Left ventricle myocardium inferior (tissue), 1 donor: ENCODE data around the gene ZBTB8A. TPM values are rescaled to one million over a fixed set of nuclear protein-coding genes. Genes with fewer than 3 reads are reported as not detected.

ENCODE experiments used
- DNase-seq: peaks from one replicate; pipeline ENCODE4 v3.0.0-alpha.2; 2020
- H3K27ac ChIP-seq: fragments of 200-600 bp; replicated peaks from 2 replicates; pipeline ENCODE4 v1.8.0; 2021
- H3K27me3 ChIP-seq: fragments of 200-600 bp; 2 replicates; pipeline ENCODE4 v1.8.0; 2021; ENCODE audit warnings: low read depth
- H3K36me3 ChIP-seq: fragments of 200-600 bp; 2 replicates; pipeline ENCODE4 v1.8.0; 2021
- H3K4me1 ChIP-seq: fragments of 200-600 bp; 2 replicates; pipeline ENCODE4 v1.8.0; 2021
- H3K4me3 ChIP-seq: fragments of 200-600 bp; 2 replicates; pipeline ENCODE4 v1.8.0; 2021; ENCODE audit warnings: mild to moderate bottlenecking, moderate library complexity
- H3K9me3 ChIP-seq: fragments of 200-600 bp; replicated peaks from 2 replicates; pipeline ENCODE4 v1.8.0; 2021
- CTCF ChIP-seq: fragments of 200-600 bp; IDR thresholded peaks from 2 replicates; pipeline ENCODE4 v1.8.0; 2021; ENCODE audit warnings: antibody characterized with exemption, mild to moderate bottlenecking, borderline replicate concordance
- intact Hi-C: fragments of 100-400 bp; cut with micrococcal nuclease; formaldehyde crosslinking; loops from one replicate; pipeline ENCODE4 v1.11.0; 2022
- long read RNA-seq: library from polyadenylated mRNA; unstranded; transcript quantifications from one replicate; pipeline ENCODE4 v2.0.0, GENCODE V29; 2021
- total RNA-seq: library from RNA; stranded (reverse); fragmentation: NEBNext Ultra II Directional; extraction: Animal tissue kit (Norgen Biotek cat#: 25700); gene quantifications from one replicate; pipeline ENCODE4 v1.2.1, GENCODE V29; 2021
- donor health status: DM: no; HTN: yes; CAD: no; lungs with severe emphysema.

ZBTB8A gene
- total RNA-seq = 3.4 TPM
- long read RNA-seq, full-length matches to known transcripts = 1 of 1 reads
- long read RNA-seq, partial matches to known transcripts = 0 of 1 reads
- long read RNA-seq, other reads (novel, unspliced or antisense) = 0 of 1 reads

- H3K4me1 ChIP-seq = peaks cover 21% of the 10 kb centered on the region
- intact Hi-C loops = no loop called here
- no peaks in the 10 kb centered on the region for H3K36me3 ChIP-seq
- DNase-seq = peak; percentile 18
- peak within 1 kb of the TSS; percentile 85 for H3K27ac ChIP-seq
- no peaks in the 10 kb centered on the region for H3K9me3 ChIP-seq
- peak within 1 kb of the TSS; percentile 76 for H3K4me3 ChIP-seq
- TF ChIP-seq CTCF = no peak
- no peaks in the 10 kb centered on the region for H3K27me3 ChIP-seq
Observed at GRCh38 chr1:32538887-32539583, at the start of gene ZBTB8A. Gene ZBTB8A (plus strand): TSS chr1:32539427. CDS start chr1:32592932, 53,505 bp downstream.

- H3K27ac ChIP-seq = no peak overlapping the region
- no peak for DNase-seq
- no peaks in the 10 kb centered on the region for H3K36me3 ChIP-seq
- no peak overlapping the region for H3K4me3 ChIP-seq
- TF ChIP-seq CTCF = no peak
- intact Hi-C loops = no loop called here
- H3K4me1 ChIP-seq = peaks cover 9% of the 10 kb centered on the region
- no peaks in the 10 kb centered on the region for H3K27me3 ChIP-seq
- H3K9me3 ChIP-seq = no peaks in the 10 kb centered on the region
Observed at GRCh38 chr1:32489774-32490454, 49.3 kb upstream of the ZBTB8A start.

GRCh38 chr1:32491386-32491785 is 47.8 kb upstream of the ZBTB8A start:
- Histone ChIP-seq H3K27me3 (no peaks in the 10 kb centered on the region), H3K9me3 (no peaks in the 10 kb centered on the region)
- intact Hi-C loops = no loop called here

GRCh38 chr1:32494196-32494595 is 45.0 kb upstream of the ZBTB8A start:
- Histone ChIP-seq H3K9me3 (no peaks in the 10 kb centered on the region), H3K27me3 (no peaks in the 10 kb centered on the region), H3K36me3 (no peaks in the 10 kb centered on the region), H3K4me3 (no peak overlapping the region), H3K27ac (no peak overlapping the region), H3K4me1 (peaks cover 27% of the 10 kb centered on the region)
- DNase-seq = no peak
- TF ChIP-seq CTCF = no peak
- intact Hi-C loops = no loop called here

More at GRCh38 chr1:32491386-32491785, 47.8 kb upstream of the ZBTB8A start:
- Histone ChIP-seq H3K27ac (no peak overlapping the region), H3K36me3 (no peaks in the 10 kb centered on the region), H3K4me3 (no peak overlapping the region), H3K4me1 (peaks cover 23% of the 10 kb centered on the region)
- no peak for TF ChIP-seq CTCF
- no peak for DNase-seq

- intact Hi-C loops = no loop called here
- Histone ChIP-seq H3K27me3 (no peaks in the 10 kb centered on the region), H3K36me3 (no peaks in the 10 kb centered on the region), H3K27ac (no peak overlapping the region), H3K4me3 (no peak overlapping the region), H3K9me3 (no peaks in the 10 kb centered on the region), H3K4me1 (peaks cover 27% of the 10 kb centered on the region)
- no peak for TF ChIP-seq CTCF
- no peak for DNase-seq
Observed at GRCh38 chr1:32494711-32495337, 44.4 kb upstream of the ZBTB8A start.
